Measurements from ENCODE around the gene CBR3.

DNA sequence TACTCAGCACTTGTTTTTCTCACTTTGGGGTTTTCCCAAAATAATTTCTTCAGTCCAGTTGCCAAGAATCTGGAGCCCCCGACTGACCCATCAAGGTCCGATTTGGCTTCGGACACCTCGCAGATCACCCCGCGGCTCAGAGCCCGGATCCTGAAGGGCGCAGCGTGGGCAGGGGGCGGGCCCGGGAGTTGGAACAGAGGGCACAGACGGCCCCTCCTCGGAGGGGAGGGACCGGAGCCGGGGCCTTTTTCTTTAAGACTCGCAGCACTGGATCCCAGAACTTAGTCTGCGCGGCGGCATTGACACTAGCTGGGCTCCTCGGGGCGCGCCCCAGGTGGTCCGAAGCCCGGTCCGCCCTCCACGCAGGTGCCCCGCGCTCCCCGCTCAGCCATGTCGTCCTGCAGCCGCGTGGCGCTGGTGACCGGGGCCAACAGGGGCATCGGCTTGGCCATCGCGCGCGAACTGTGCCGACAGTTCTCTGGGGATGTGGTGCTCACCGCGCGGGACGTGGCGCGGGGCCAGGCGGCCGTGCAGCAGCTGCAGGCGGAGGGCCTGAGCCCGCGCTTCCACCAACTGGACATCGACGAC lies at the start of gene CBR3:
- TF ChIP-seq, protein P1, sequence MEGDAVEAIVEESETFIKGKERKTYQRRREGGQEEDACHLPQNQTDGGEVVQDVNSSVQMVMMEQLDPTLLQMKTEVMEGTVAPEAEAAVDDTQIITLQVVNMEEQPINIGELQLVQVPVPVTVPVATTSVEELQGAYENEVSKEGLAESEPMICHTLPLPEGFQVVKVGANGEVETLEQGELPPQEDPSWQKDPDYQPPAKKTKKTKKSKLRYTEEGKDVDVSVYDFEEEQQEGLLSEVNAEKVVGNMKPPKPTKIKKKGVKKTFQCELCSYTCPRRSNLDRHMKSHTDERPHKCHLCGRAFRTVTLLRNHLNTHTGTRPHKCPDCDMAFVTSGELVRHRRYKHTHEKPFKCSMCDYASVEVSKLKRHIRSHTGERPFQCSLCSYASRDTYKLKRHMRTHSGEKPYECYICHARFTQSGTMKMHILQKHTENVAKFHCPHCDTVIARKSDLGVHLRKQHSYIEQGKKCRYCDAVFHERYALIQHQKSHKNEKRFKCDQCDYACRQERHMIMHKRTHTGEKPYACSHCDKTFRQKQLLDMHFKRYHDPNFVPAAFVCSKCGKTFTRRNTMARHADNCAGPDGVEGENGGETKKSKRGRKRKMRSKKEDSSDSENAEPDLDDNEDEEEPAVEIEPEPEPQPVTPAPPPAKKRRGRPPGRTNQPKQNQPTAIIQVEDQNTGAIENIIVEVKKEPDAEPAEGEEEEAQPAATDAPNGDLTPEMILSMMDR (conservative IDR thresholded peaks at IDR 0.05): no peak
- TF ChIP-seq ZFX (IDR thresholded peaks at IDR 0.05): no peak
